GM13977 (cell line): Measurements from ENCODE around the gene EPPIN.

Source experiments
- DNase-seq: peaks from one replicate; pipeline ENCODE4 v3.0.0; 2012; ENCODE audit warnings: low spot score
- CTCF ChIP-seq: IDR thresholded peaks from 2 replicates; pipeline ENCODE4 v1.5.1; 2012; ENCODE audit warnings: mild to moderate bottlenecking, control low read depth; ENCODE audit not compliant: insufficient read depth; ENCODE audit errors: extremely low read depth, missing control alignments
- in situ Hi-C: fragments of 300-500 bp; cut with MboI; formaldehyde crosslinking; loops from one replicate; pipeline ENCODE4 v1.12.0; 2022; ENCODE audit warnings: low sequenced_read_pairs, low pct_unique_long_range_greater_than_20kb, mixed read lengths, inconsistent platforms; ENCODE audit not compliant: unreplicated experiment

The EPPIN gene

GRCh38 chr20:45545351-45545750 lies 1.9 kb downstream of the EPPIN start:
- no peak for DNase-seq
- in situ Hi-C loops, result no loop called here
- TF ChIP-seq CTCF, result no peak

GRCh38 chr20:45539382-45539781 lies 7.8 kb downstream of the EPPIN start, which contains the start of gene WFDC6:
Gene WFDC6 (minus strand): TSS chr20:45539482. CDS start chr20:45539407, 75 bp downstream.
- no peak for TF ChIP-seq CTCF
- no peak for DNase-seq
- in situ Hi-C loops, result no loop called here

DNA sequence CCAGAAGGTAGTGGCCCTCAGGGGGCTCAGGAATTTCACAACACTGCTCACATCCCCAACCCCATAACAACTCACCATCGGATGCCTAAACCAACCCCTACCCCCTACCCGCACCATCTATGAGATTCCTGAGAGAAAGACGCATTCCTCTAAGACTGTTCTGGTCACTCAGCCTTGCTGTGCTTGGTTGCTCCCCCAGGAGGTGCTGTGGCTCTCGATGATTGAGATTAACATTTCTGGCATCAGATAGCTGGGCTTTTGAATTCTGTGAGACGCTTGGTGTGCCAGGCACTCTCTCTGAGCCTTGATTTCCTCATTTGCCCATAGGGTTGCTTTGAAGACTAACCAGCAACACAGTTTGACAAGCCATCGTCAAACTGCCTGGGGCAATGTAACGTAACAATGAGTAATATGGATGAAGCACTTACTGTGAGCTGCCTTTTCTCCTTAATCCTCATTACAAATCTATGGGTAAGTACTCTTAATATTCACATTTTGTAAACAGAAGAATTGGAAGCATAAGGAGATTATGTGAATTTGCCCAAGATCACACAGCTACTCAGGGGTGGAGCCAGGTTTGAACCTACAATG lies 8.9 kb downstream of the EPPIN start:
- no peak for TF ChIP-seq CTCF
- in situ Hi-C loops, result no loop called here
- DNase-seq, result no peak

DNA sequence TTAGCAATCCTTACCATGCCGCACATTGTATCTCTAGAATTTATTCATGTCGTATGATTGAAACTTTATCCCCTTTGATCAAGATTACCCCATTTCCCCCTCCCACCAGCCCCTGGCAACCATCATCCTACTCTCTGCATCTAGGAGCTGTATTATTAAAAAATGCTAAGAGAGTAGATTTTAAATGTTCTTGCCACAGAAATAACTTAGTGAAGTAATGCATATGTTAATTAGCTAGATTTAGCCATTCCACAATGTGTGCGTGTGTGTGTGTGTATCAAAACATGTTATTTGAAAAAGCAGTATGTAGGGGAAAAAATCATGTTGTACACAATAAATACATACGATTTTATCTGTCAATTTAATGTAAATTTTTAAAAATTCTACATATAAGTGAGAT lies 19.9 kb downstream of the EPPIN start:
- DNase-seq, result no peak
- in situ Hi-C loops, result no loop called here
- TF ChIP-seq CTCF, result no peak

DNA sequence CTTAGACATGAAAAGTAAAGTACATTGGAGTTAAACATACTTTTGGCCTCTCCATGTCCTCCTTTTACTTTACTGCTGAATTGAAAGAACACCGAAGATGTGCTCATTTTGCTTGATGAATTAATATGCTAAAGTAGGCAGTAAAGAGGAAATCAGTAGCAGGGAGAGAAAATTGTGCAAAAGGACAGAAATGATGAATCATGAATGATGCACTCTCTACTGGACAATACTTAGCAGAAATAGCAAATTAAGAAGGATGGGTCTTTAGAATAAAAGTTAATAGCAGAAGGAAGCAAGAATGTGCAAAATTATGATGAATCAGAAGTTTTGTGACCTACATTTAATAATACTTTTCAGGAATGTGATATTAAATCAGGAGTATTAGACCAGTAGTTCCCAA lies 23.4 kb downstream of the EPPIN start:
- DNase-seq, result no peak
- TF ChIP-seq CTCF, result no peak
- in situ Hi-C loops, result no loop called here

- in situ Hi-C loops, result no loop called here
- no peak for DNase-seq
- TF ChIP-seq CTCF, result no peak
Measured at GRCh38 chr20:45518282-45518681, 28.9 kb downstream of the EPPIN start.
